IPS DF 19.7 (cell line): ENCODE data around the gene OPRL1.

Experiments
- DNase-seq: peaks from one replicate; pipeline ENCODE4 v3.0.0-alpha.2; 2013; ENCODE audit warnings: low read depth, low spot score

OPRL1 gene

GRCh38 chr20:64102647-64103354 lies 22.9 kb downstream of the OPRL1 start:
- DNase-seq, result no peak

- no peak for DNase-seq
These were observed 24.2 kb downstream of the OPRL1 start for GRCh38 chr20:64103871-64104666.

GRCh38 chr20:64104667-64105451 lies 25.0 kb downstream of the OPRL1 start:
- DNase-seq, result no peak

DNA sequence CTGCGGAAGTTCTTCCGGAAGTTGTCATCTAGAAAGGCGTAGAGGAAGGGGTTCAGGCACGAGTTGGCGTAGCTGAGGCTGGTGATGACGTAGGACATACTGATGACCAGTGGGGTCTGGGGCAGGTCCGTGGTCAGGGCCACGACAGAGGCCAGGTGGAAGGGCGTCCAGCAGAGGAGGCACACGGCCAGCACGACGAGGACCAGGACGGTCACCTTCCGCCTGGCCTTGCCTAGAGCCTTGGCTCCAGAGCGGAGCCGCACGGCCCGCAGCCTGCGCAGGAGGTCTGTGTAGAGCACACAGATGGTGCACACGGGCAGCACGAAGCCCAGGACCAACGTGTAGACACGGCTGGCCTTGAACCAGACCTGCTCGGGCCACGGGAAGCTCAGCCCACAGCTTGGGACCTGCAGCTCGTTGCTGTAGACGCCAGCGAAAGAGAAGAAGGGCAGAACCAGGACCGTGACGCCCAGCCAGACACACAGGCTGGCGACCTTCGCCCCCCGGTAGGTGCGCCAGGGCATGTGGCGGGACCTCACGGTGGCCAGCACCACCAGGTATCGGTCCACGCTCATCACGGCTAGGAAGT lies 26.1 kb downstream of the OPRL1 start:
- no peak for DNase-seq

- no peak for DNase-seq
These were observed 26.6 kb downstream of the OPRL1 start for GRCh38 chr20:64106435-64106961.

GRCh38 chr20:64106981-64107735 lies 27.3 kb downstream of the OPRL1 start, which contains the start of gene NPBWR2:
TSS of gene NPBWR2 (minus strand) at chr20:64107565. CDS start at chr20:64106831, 734 bp downstream.
- DNase-seq, result no peak

DNA sequence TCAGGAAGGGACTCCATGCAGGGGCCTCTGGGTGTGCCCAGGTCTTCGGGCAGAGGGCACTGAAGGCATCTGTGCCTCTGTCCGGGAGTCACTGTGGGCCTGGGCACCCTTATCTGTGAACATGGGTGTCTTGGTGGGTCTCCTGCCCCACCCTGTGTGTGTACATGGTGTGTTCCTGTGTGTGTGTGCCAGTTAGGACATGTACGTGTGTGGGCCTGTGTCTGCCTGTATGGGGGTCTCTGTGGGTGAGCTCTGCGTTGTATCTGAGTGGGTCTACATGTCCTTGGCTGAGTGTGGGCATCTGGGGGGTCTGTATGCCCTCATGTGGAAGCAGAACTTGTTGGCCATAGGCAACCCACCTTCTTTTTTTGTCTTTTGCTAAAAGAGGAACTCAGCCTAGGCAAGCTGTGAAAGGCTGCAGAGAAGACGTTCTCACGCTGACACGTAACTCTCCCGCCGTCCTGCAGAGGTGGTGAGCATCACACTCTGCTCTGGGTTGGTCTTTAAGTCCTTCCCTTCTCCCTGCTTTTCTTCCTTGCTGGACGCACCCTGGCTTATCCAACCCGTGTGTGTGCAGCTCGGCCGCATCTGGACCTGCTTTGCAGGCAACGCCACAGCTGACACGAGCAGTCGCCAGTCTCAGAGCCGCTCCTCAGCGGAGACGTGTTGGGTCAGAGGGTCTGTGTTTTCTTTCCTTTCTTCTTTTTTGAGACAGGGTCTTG lies 28.0 kb downstream of the OPRL1 start:
- DNase-seq, result no peak

DNA sequence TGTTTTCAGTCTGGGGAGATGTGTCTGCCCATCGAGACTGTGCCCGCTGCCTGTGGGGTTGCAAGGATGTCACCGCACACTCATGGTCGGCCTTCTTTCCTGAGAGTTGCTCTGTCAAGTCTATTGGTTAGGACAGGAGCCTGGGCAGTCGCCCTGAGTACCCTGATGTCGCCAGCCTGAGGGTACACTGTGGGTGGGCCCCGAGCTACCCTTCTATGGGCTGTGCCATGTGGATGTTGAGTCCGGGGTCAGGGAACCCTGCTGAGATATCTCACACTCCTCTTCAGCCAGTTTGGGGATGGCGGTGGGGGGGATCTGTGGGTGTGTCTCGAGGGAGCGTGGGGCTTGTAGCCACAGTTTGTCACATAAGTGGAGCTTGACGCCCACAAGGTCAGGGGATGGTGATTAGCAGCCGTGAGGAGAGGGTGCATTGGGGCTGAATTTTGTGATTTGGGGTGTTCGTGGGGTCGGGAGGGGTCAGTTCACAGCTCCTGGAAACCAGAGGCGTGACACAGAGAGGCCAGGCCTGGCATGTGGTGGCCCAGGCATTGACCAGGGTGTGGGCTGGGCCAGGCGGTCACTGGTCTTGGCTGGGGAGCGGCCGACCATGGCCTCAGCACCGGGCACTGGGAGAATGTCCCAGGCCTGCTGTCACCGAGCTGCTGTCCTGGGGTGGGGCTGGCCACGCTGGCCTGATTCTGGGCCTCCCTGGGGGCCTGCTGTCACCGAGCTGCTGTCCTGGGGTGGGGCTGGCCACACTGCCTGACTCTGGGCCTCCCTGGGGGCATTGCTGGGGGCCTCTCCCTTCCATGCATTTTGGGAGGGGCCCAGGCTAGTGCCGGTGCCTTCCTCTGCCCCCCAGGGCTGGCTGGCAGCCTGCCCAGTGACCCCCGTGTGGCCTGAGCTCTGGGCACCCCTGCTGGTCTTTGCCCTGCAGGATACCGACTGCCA lies 29.1 kb downstream of the OPRL1 start:
- no peak for DNase-seq

DNA sequence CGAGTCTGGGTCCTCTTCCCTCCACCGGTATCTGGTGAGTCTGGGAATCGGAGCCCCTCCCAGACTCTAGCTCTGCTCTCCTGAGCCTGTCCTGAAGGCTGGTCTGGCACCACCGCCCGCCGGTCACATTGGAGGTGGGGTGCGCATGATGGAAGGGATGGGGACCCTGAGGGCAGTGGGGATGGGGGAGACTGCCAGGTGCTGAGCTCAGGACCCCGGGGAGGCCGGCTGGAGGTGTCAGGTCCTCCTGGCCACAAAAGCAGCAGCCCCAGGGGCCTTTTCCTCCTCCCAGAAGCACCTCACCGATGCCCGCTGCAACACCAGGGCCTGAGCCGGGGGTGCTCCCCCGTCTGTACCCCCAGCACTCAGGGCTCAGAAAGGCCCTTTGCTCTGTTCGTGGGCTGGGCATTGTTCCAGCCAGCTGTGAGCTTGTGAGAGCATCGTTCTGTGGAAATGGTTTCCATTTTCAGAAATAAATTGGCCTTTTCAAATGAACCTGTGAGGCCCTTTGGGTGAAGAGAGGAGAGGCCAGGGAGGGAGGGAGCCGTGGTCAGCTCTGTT lies 30.0 kb downstream of the OPRL1 start:
- DNase-seq, result no peak

- no peak for DNase-seq
These were observed 30.7 kb downstream of the OPRL1 start for GRCh38 chr20:64110411-64111068.

- no peak for DNase-seq
These were observed 32.2 kb downstream of the OPRL1 start for GRCh38 chr20:64111841-64112641.

DNA sequence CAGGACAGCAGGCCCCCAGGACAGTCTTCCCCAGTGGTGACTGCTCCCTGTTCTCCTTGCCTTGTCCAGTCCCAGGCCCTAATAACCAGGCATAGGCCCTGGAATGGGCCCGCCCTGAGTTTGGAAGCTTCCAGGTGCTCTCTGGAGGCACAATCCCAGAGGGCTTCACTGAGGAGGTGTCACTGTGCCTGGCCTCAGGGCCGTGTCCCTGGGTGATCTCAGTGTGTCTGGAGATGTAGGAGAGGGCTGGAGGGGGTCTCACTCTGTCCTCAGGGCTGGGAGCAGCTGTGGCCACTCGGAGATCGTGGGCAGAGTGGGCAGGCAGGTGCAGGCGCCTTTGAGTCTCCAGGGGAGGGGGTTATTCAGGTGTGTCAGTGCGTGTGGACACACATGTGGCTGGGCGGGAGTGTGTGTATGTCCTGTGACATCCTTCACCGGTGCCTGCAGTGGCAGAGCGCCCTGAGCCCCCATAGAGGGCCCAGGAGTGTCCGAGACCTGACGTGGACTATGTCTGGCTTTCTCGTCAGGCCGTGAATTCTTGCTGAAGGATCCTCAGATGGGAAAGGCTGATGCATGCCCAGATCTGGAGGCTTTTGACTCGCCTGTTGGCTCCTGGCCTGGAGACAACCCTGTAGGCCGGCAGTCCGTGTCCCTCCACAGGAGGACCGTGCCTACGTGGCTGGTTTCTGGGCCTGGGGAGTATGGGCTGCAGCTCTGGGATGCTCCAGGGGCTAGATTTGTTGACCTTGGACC lies 33.0 kb downstream of the OPRL1 start:
- no peak for DNase-seq

- DNase-seq, result no peak
These were observed 33.5 kb downstream of the OPRL1 start for GRCh38 chr20:64113444-64113775.

DNA sequence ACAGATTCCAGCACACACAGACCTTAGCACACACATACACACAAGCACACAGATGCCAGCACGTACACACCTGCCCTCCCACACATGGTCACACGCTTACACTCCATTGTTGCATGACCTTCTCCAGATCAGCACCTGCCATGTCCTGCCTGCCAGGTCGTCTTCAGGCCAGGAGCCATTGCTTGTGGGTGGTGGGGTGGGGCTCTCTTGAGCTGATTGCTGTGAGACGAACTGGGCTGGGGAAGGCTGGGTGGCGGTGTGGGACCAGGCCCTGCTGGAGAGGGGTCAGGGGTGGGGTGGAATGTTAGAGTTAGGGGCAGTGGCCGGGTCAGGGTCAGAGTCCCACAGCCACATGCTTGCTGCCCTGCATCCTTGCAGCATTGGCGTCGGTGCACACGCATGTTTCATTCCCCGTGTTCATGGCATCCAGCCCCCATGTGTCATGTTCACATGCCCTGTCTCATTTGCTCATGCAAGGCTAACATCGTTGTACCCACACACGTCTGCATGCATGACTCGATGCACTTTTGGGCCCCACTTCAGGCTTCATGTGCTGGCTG lies 34.0 kb downstream of the OPRL1 start:
- no peak for DNase-seq

GRCh38 chr20:64114356-64114971 lies 34.6 kb downstream of the OPRL1 start:
- no peak for DNase-seq
